ENCODE data around the gene RIBC2.
"Not testable (repeated sequence)": the region's sequence is repeated elsewhere in the genome, so short reads cannot be mapped to it uniquely, and the experiment has no call there.

RIBC2 gene

GRCh38 chr22:45434981-45435380 lies 21.5 kb downstream of the RIBC2 start:
- H3K36me3 ChIP-seq (ENCODE audit: low read depth): no peaks in the 10 kb centered on the region
- H3K27me3 ChIP-seq (ENCODE audit: insufficient read depth, poor library complexity, severe bottlenecking): no peaks in the 10 kb centered on the region
- no peak overlapping the region for H3K27ac ChIP-seq (ENCODE audit: poor library complexity, severe bottlenecking)
- no peaks in the 10 kb centered on the region for H3K9me3 ChIP-seq (ENCODE audit: severe bottlenecking)
- no peaks in the 10 kb centered on the region for H3K4me1 ChIP-seq (ENCODE audit: insufficient read depth, poor library complexity, severe bottlenecking)
- ATAC-seq (ENCODE audit: low read depth) (no peak), DNase-seq (ENCODE audit: low spot score) (no peak)
- H3K4me3 ChIP-seq (ENCODE audit: severe bottlenecking): no peak overlapping the region
- no peak for TF ChIP-seq CTCF (IDR thresholded peaks at IDR 0.05; ENCODE audit: poor library complexity, severe bottlenecking)

- no peaks in the 10 kb centered on the region for H3K36me3 ChIP-seq (ENCODE audit: low read depth)
- H3K27ac ChIP-seq (ENCODE audit: poor library complexity, severe bottlenecking): no peak overlapping the region
- TF ChIP-seq CTCF (IDR thresholded peaks at IDR 0.05; ENCODE audit: poor library complexity, severe bottlenecking): peak; percentile 94
- no peak overlapping the region for H3K4me3 ChIP-seq (ENCODE audit: severe bottlenecking)
- H3K9me3 ChIP-seq (ENCODE audit: severe bottlenecking): no peaks in the 10 kb centered on the region
- DNase-seq (ENCODE audit: low spot score) (no peak), ATAC-seq (ENCODE audit: low read depth) (peak; percentile 93)
- no peaks in the 10 kb centered on the region for H3K27me3 ChIP-seq (ENCODE audit: insufficient read depth, poor library complexity, severe bottlenecking)
- H3K4me1 ChIP-seq (ENCODE audit: insufficient read depth, poor library complexity, severe bottlenecking): no peaks in the 10 kb centered on the region
Measured at GRCh38 chr22:45435544-45436139, 22.1 kb downstream of the RIBC2 start.

- not testable (repeated sequence) for H3K4me3 ChIP-seq (ENCODE audit: severe bottlenecking); H3K27me3 ChIP-seq (ENCODE audit: insufficient read depth, poor library complexity, severe bottlenecking); H3K36me3 ChIP-seq (ENCODE audit: low read depth); DNase-seq (ENCODE audit: low spot score); ATAC-seq (ENCODE audit: low read depth); H3K27ac ChIP-seq (ENCODE audit: poor library complexity, severe bottlenecking); H3K9me3 ChIP-seq (ENCODE audit: severe bottlenecking); H3K4me1 ChIP-seq (ENCODE audit: insufficient read depth, poor library complexity, severe bottlenecking)
Measured at GRCh38 chr22:45436871-45437517, 23.5 kb downstream of the RIBC2 start.

DNA sequence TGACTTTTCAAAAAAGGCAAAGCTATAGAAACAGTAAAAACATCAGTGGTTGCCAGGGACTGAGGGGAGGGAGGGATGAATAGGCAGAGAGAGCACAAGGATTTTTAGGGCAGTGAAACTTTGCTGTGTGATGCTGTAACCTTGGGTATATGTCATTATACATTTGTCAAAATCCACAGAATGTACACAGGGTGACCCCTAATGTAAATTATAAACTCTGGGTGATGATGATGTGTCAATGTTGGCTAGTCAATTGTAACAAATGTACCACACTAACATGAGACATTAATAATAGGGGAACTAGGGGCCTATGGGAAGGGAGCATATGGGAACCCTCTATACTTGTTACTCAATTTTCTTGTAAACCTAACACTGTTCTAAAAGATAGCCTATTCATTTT lies 24.8 kb downstream of the RIBC2 start:
- Histone ChIP-seq H3K4me1 (ENCODE audit: insufficient read depth, poor library complexity, severe bottlenecking) (no peaks in the 10 kb centered on the region), H3K4me3 (ENCODE audit: severe bottlenecking) (no peak overlapping the region), H3K27me3 (ENCODE audit: insufficient read depth, poor library complexity, severe bottlenecking) (no peaks in the 10 kb centered on the region), H3K9me3 (ENCODE audit: severe bottlenecking) (no peaks in the 10 kb centered on the region), H3K36me3 (ENCODE audit: low read depth) (no peaks in the 10 kb centered on the region), H3K27ac (ENCODE audit: poor library complexity, severe bottlenecking) (no peak overlapping the region)
- DNase-seq (ENCODE audit: low spot score): no peak
- no peak for TF ChIP-seq CTCF (IDR thresholded peaks at IDR 0.05; ENCODE audit: poor library complexity, severe bottlenecking)
- ATAC-seq (ENCODE audit: low read depth): no peak

DNA sequence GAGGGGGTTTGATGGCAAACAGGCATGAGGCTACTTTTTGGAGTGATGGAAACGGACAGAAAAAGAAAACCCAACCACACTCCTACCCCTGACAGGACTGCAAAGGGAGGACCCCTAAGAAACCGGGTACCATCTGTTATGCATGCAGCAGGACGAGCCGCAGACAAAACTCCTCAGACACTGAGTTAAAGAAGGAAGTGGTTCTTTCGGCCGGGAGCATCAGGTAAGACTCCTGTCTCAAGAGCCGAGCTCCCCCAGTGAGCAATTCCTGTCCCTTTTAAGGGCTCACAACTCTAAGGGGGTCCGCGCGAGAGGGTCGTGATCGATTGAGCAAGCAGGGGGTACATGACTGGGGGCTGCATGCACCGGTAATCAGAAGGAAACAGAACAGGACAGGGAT lies 27.2 kb downstream of the RIBC2 start:
- not testable (repeated sequence) for H3K36me3 ChIP-seq (ENCODE audit: low read depth); H3K27ac ChIP-seq (ENCODE audit: poor library complexity, severe bottlenecking); H3K4me1 ChIP-seq (ENCODE audit: insufficient read depth, poor library complexity, severe bottlenecking); H3K9me3 ChIP-seq (ENCODE audit: severe bottlenecking); DNase-seq (ENCODE audit: low spot score); H3K27me3 ChIP-seq (ENCODE audit: insufficient read depth, poor library complexity, severe bottlenecking); H3K4me3 ChIP-seq (ENCODE audit: severe bottlenecking); ATAC-seq (ENCODE audit: low read depth)

GRCh38 chr22:45441138-45441537 lies 27.6 kb downstream of the RIBC2 start:
- Histone ChIP-seq H3K4me3 (ENCODE audit: severe bottlenecking) (no peak overlapping the region), H3K36me3 (ENCODE audit: low read depth) (no peaks in the 10 kb centered on the region), H3K9me3 (ENCODE audit: severe bottlenecking) (no peaks in the 10 kb centered on the region), H3K27me3 (ENCODE audit: insufficient read depth, poor library complexity, severe bottlenecking) (no peaks in the 10 kb centered on the region), H3K4me1 (ENCODE audit: insufficient read depth, poor library complexity, severe bottlenecking) (no peaks in the 10 kb centered on the region), H3K27ac (ENCODE audit: poor library complexity, severe bottlenecking) (no peak overlapping the region)
- ATAC-seq (ENCODE audit: low read depth) (peak; percentile 91), DNase-seq (ENCODE audit: low spot score) (no peak)
- TF ChIP-seq CTCF (IDR thresholded peaks at IDR 0.05; ENCODE audit: poor library complexity, severe bottlenecking): peak; percentile 86

All from RWPE2 (cell line).